CD1c-positive myeloid dendritic cell (primary cell): ENCODE data around the gene CD9.

Experiments used
- DNase-seq: peaks from one replicate; pipeline ENCODE4 v3.0.0-alpha.2; 2016; ENCODE audit errors: extremely low spot score

CD9 gene

GRCh38 chr12:6221146-6221545 is 20.9 kb downstream of the CD9 start:
- no peak for DNase-seq

GRCh38 chr12:6222078-6222654 is 22.0 kb downstream of the CD9 start:
- DNase-seq, result no peak

- DNase-seq, result no peak
These were observed 23.3 kb downstream of the CD9 start for GRCh38 chr12:6223545-6223944.

GRCh38 chr12:6224550-6224949 is 24.4 kb downstream of the CD9 start:
- no peak for DNase-seq

- no peak for DNase-seq
These were observed 25.4 kb downstream of the CD9 start for GRCh38 chr12:6225630-6226001.

- DNase-seq, result peak; percentile 46
These were observed 25.9 kb downstream of the CD9 start for GRCh38 chr12:6226002-6226678.

- DNase-seq, result no peak
These were observed 26.5 kb downstream of the CD9 start for GRCh38 chr12:6226679-6227051.

GRCh38 chr12:6228535-6229223 is 28.5 kb downstream of the CD9 start:
- DNase-seq, result no peak

GRCh38 chr12:6229224-6230218 is 29.3 kb downstream of the CD9 start:
- peak; percentile 91 for DNase-seq

- peak; percentile 74 for DNase-seq
These were observed 30.3 kb downstream of the CD9 start for GRCh38 chr12:6230321-6231110.

GRCh38 chr12:6231359-6232268 is 31.4 kb downstream of the CD9 start:
- no peak for DNase-seq

- no peak for DNase-seq
These were observed 33.1 kb downstream of the CD9 start for GRCh38 chr12:6233121-6233971.

- DNase-seq, result no peak
These were observed 34.0 kb downstream of the CD9 start for GRCh38 chr12:6234214-6234613.

GRCh38 chr12:6234906-6235305 is 34.7 kb downstream of the CD9 start:
- DNase-seq, result no peak

GRCh38 chr12:6235499-6235898 is 35.3 kb downstream of the CD9 start:
- DNase-seq, result no peak

- DNase-seq, result no peak
These were observed 35.9 kb downstream of the CD9 start for GRCh38 chr12:6235906-6236640.

GRCh38 chr12:6236641-6236940 is 36.4 kb downstream of the CD9 start:
- DNase-seq, result no peak

GRCh38 chr12:6237830-6238229 is 37.6 kb downstream of the CD9 start:
- no peak for DNase-seq

- DNase-seq, result no peak
These were observed 38.7 kb downstream of the CD9 start for GRCh38 chr12:6238875-6239274.
